GM12878 (cell line): Measurements from ENCODE around the gene KIAA1671. TPM values are rescaled to one million over a fixed set of nuclear protein-coding genes. Genes with fewer than 3 reads are reported as not detected.

Experiments used
- ATAC-seq: fragments of 200-7000 bp; cut with Tn5 transposase; 3 replicates; pipeline ENCODE4 v1.9.1; 2020; ENCODE audit warnings: mild to moderate bottlenecking, moderate library complexity
- BruUV-seq: library from RNA; stranded (reverse); fragments of 400-500 nt; replicated peaks from 2 replicates; lab custom pipeline; 2021; lab: Mats Ljungman, UMichigan
- CTCF ChIA-PET: fragments of 300-600 bp; sonication (Branson Sonifier 250); formaldehyde crosslinking; extraction: SDS; loops from one replicate; lab custom pipeline; 2021; ENCODE audit warnings: inconsistent platforms; lab: Yijun Ruan, JAX
- POLR2A ChIA-PET: fragments of 350-600 bp; formaldehyde crosslinking; extraction: SDS; loops from one replicate; lab custom pipeline; 2021; ENCODE audit warnings: inconsistent platforms; lab: Charles Lee
- RAD21 ChIA-PET: fragments of 300-600 bp; sonication (Branson Sonifier 250); formaldehyde crosslinking; loops from one replicate; lab custom pipeline; 2023; ENCODE audit warnings: antibody characterized with exemption; ENCODE audit not compliant: unreplicated experiment; lab: Charles Lee
- SMC1A ChIA-PET: fragments of 300-600 bp; sonication (Branson Sonifier 250); formaldehyde crosslinking; loops from one replicate; lab custom pipeline; 2023; ENCODE audit not compliant: unreplicated experiment, uncharacterized antibody; lab: Charles Lee
- DNase-seq: peaks from one replicate; pipeline ENCODE4 v3.0.0-alpha.2; 2011; ENCODE audit warnings: low read depth, low spot score
- FAIRE-seq: peaks from 3 replicates; lab custom pipeline; 2011; peaks lifted over from hg19 to GRCh38; lab: Jason Lieb, UNC
- H2AFZ ChIP-seq: 2 replicates; pipeline ENCODE4 v1.6.0; 2011; ENCODE audit warnings: low read depth, low read length, control low read depth; ENCODE audit not compliant: control insufficient read depth
- H3K27ac ChIP-seq: 2 replicates; pipeline ENCODE4 v1.5.1; 2011; ENCODE audit warnings: control low read depth; ENCODE audit not compliant: control insufficient read depth, insufficient read depth
- H3K27me3 ChIP-seq, 2 experiments: replicated peaks in 1 of 2; 2 replicates each; pipeline versions ENCODE4 v1.6.0 to v1.6.1; 2011; ENCODE audit warnings: low read length in 1 of 2; ENCODE audit not compliant: control insufficient read depth in 2 of 2, insufficient read depth in 2 of 2
- H3K36me3 ChIP-seq, 2 experiments: 2 replicates each; pipeline ENCODE4 v1.5.1; 2011; ENCODE audit warnings: low read length in 1 of 2; ENCODE audit not compliant: control insufficient read depth in 2 of 2, insufficient read depth in 2 of 2
- H3K4me1 ChIP-seq: 2 replicates; pipeline ENCODE4 v1.6.1; 2011; ENCODE audit warnings: mild to moderate bottlenecking, low read length, moderate library complexity, mixed read lengths; ENCODE audit not compliant: control insufficient read depth, insufficient read depth
- H3K4me2 ChIP-seq: 2 replicates; pipeline ENCODE4 v1.6.0; 2011; ENCODE audit warnings: control low read depth; ENCODE audit not compliant: control insufficient read depth, insufficient read depth
- H3K4me3 ChIP-seq: fragments of 200-600 bp; sonication (generic); 2 replicates; pipeline ENCODE4 v1.5.1; 2016
- H3K79me2 ChIP-seq: 2 replicates; pipeline ENCODE4 v1.6.0; 2011; ENCODE audit warnings: low read length; ENCODE audit not compliant: control insufficient read depth, insufficient read depth
- H3K9ac ChIP-seq: 2 replicates; pipeline ENCODE4 v1.8.0; 2011; ENCODE audit warnings: low read length, control low read depth, mixed read lengths; ENCODE audit not compliant: control insufficient read depth, insufficient read depth
- H3K9me3 ChIP-seq: replicated peaks from 3 replicates; pipeline ENCODE4 v1.5.1; 2011; ENCODE audit warnings: mild to moderate bottlenecking, low read length; ENCODE audit not compliant: control insufficient read depth, insufficient read depth
- H4K20me1 ChIP-seq: 2 replicates; pipeline ENCODE4 v1.6.0; 2011; ENCODE audit not compliant: control insufficient read depth, insufficient read depth
- ASH2L ChIP-seq: fragments of 300-600, 200-600 bp; sonication (generic); IDR thresholded peaks from 2 replicates; pipeline ENCODE4 v1.6.1; 2017; ENCODE audit warnings: low read depth, mild to moderate bottlenecking, borderline replicate concordance
- ATF7 ChIP-seq: fragments of 450-650 bp; IDR thresholded peaks from 2 replicates; pipeline ENCODE4 v1.6.1; 2016; ENCODE audit warnings: low read depth, mild to moderate bottlenecking
- CBX3 ChIP-seq: fragments of 200-600 bp; sonication (generic); IDR thresholded peaks from 2 replicates; pipeline ENCODE4 v1.6.1; 2016; ENCODE audit warnings: low read depth, borderline replicate concordance
- CHD4 ChIP-seq: fragments of 200-600 bp; sonication (generic); IDR thresholded peaks from 2 replicates; pipeline ENCODE4 v1.6.1; 2016; ENCODE audit warnings: mild to moderate bottlenecking
- IRF4 ChIP-seq: IDR thresholded peaks from 2 replicates; pipeline ENCODE4 v1.6.1; 2011; ENCODE audit warnings: low read depth, low read length
- LARP7 ChIP-seq: fragments of 450-650 bp; IDR thresholded peaks from 2 replicates; pipeline ENCODE4 v1.6.1; 2017; ENCODE audit warnings: mild to moderate bottlenecking
- MEF2B ChIP-seq: fragments of 450-650 bp; IDR thresholded peaks from 2 replicates; pipeline ENCODE4 v1.6.1; 2018; ENCODE audit warnings: mild to moderate bottlenecking, moderate library complexity; ENCODE audit not compliant: partially characterized antibody, poor library complexity, severe bottlenecking
- MYC ChIP-seq: IDR thresholded peaks from 2 replicates; pipeline ENCODE4 v1.6.1; 2011; ENCODE audit warnings: mild to moderate bottlenecking, low read length, moderate library complexity, inconsistent platforms; ENCODE audit not compliant: insufficient read depth, insufficient replicate concordance, insufficient read length, severe bottlenecking
- RB1 ChIP-seq: fragments of 450-650 bp; formaldehyde crosslinking; IDR thresholded peaks from 2 replicates; pipeline ENCODE4 v1.6.1; 2017; ENCODE audit warnings: mild to moderate bottlenecking, borderline replicate concordance
- SMAD5 ChIP-seq: IDR thresholded peaks from 2 replicates; pipeline ENCODE4 v1.6.1; 2016; ENCODE audit warnings: antibody characterized with exemption, low read depth
- SPI1 ChIP-seq: IDR thresholded peaks from 2 replicates; pipeline ENCODE4 v1.6.1; 2011; ENCODE audit warnings: low read depth, mild to moderate bottlenecking, low read length, moderate library complexity, borderline replicate concordance; ENCODE audit not compliant: insufficient read depth
- ZNF384 ChIP-seq: IDR thresholded peaks from 2 replicates; pipeline ENCODE4 v1.6.1; 2012; ENCODE audit warnings: low read depth, mild to moderate bottlenecking, low read length, improper control_type of control experiment, borderline replicate concordance
- WGBS: methylation state at CpG from one replicate; pipeline ENCODE4 v1.1.6; 2016; ENCODE audit warnings: low lambda C conversion rate; ENCODE audit not compliant: insufficient replicate concordance, insufficient coverage; ENCODE audit errors: missing lambda C conversion rate; 5-methylcytosine and 5-hydroxymethylcytosine counted together
- in situ Hi-C: fragments of 300-500 bp; cut with MboI; formaldehyde crosslinking; loops from 9 replicates; pipeline ENCODE4 v1.14.3; 2018; ENCODE audit warnings: mixed read lengths
- intact Hi-C: fragments of 100-400 bp; cut with micrococcal nuclease; formaldehyde crosslinking; loops from one replicate; pipeline ENCODE4 v1.14.2; 2022; ENCODE audit not compliant: unreplicated experiment
- polyA plus RNA-seq, 11 experiments: library from polyadenylated mRNA; depleted of rRNA in 4 of 11; unstranded in 6 of 11; stranded (reverse) in 5 of 11; fragments of >200 nt; fragmentation: Nextera tagmentation in 4 of 11; fragmentation: Illumina TruSeq in 1 of 11; extraction: Ambion mirVana in 4 of 11; extraction: Trizol in 1 of 11; gene quantifications; 1 replicate in 1 of 11; 2 replicates in 10 of 11; pipeline versions ENCODE4 v1.2.1 to v1.2.3, GENCODE V29; 2011 to 2016; ENCODE audit warnings: inconsistent platforms in 2 of 11, missing spikeins in 2 of 11, low read depth in 1 of 11
- total RNA-seq, 4 experiments: library from RNA; depleted of rRNA in 3 of 4; stranded (reverse); fragments of >200 nt in 3 of 4; fragmentation: Illumina TruSeq in 1 of 4; extraction: Trizol in 1 of 4; gene quantifications; 2 replicates each; pipeline versions ENCODE4 v1.2.1 to v1.2.3, GENCODE V29; 2013 to 2021
- TF ChIP-seq, protein P1 (sequence below): IDR thresholded peaks from 2 replicates; pipeline ENCODE4 v1.6.1; 2012; ENCODE audit warnings: mild to moderate bottlenecking, low read depth, low read length
- TF ChIP-seq, protein P2 (sequence below): fragments of 450-650 bp; IDR thresholded peaks from 2 replicates; pipeline ENCODE4 v1.6.1; 2014; ENCODE audit warnings: mild to moderate bottlenecking

Gene KIAA1671
- total and polyA plus RNA-seq, 10 of the 15 experiments (the other 5 are each of a cell fraction or from before 2014, with no cell fraction given): 0.05 to 2.7 (median 0.33) TPM

DNA sequence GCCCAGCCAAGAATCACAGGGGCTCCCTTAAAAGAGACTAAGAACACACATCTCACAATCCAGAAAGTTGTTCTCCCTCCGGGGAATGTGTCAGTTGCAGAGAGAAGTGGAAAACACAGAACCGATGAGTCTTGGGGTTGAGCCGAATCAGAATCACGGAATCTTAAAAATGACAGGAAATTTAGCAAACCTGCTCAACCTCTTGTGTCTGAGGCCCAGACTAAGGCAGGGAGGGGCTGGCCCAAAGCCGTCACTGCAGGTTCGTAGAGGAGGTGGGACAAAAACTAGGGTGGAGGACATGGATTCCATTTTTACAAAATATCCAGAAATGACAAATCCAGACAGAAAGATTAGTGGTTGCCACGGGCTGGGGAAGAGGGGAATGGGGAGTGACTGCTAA is 63.8 kb downstream of the KIAA1671 start (continued):
- TF ChIP-seq, protein P1, sequence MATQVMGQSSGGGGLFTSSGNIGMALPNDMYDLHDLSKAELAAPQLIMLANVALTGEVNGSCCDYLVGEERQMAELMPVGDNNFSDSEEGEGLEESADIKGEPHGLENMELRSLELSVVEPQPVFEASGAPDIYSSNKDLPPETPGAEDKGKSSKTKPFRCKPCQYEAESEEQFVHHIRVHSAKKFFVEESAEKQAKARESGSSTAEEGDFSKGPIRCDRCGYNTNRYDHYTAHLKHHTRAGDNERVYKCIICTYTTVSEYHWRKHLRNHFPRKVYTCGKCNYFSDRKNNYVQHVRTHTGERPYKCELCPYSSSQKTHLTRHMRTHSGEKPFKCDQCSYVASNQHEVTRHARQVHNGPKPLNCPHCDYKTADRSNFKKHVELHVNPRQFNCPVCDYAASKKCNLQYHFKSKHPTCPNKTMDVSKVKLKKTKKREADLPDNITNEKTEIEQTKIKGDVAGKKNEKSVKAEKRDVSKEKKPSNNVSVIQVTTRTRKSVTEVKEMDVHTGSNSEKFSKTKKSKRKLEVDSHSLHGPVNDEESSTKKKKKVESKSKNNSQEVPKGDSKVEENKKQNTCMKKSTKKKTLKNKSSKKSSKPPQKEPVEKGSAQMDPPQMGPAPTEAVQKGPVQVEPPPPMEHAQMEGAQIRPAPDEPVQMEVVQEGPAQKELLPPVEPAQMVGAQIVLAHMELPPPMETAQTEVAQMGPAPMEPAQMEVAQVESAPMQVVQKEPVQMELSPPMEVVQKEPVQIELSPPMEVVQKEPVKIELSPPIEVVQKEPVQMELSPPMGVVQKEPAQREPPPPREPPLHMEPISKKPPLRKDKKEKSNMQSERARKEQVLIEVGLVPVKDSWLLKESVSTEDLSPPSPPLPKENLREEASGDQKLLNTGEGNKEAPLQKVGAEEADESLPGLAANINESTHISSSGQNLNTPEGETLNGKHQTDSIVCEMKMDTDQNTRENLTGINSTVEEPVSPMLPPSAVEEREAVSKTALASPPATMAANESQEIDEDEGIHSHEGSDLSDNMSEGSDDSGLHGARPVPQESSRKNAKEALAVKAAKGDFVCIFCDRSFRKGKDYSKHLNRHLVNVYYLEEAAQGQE: no peak
- TF ChIP-seq ZNF384: no peak
- TF ChIP-seq MYC: no peak
- TF ChIP-seq IRF4: no peak
- no peak for TF ChIP-seq LARP7
- TF ChIP-seq SMAD5: no peak
- TF ChIP-seq CHD4: no peak

DNA sequence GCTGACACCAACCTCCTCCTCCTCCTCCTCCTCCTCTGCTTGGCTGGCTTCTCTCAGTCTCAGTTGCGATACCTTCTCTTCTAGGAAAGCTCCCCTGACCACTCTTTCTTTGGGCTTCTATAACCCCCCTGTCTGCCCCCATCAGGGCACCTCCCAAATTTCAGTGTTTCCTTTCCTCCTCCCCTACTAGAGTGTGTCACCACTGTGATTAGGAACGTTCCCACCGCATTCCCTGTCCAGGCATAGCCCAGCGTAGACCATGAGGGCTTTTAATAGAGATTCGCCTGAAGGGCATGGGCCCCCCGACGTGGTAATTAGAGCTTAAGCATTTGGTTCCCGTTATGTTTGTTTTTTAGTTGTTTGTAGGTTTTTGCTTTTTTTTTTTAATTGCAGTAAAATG is 65.5 kb downstream of the KIAA1671 start:
- H3K36me3 ChIP-seq: no peaks in the 10 kb centered on the region
- H3K27me3 ChIP-seq: peaks cover 0 to 3% of the 10 kb centered on the region in 2 experiments; a peak in 2 of 4 replicates
- 16% methylated on average over 8 of the region's 8 CpGs for WGBS
- intact Hi-C loops: no loop called here
- in situ Hi-C loops: no loop called here
- H3K27ac ChIP-seq: no peak overlapping the region
- H3K4me1 ChIP-seq: no peaks in the 10 kb centered on the region
- H3K4me2 ChIP-seq: no peak overlapping the region
- DNase-seq (no peak), FAIRE-seq (no peak), ATAC-seq (no peak)
- no peaks in the 10 kb centered on the region for H3K9me3 ChIP-seq
- H3K4me3 ChIP-seq: no peak overlapping the region
- RAD21 ChIA-PET: no interaction called here
- no TSS peak for BruUV-seq
- no peaks in the 10 kb centered on the region for H3K79me2 ChIP-seq
- H3K9ac ChIP-seq: no peak overlapping the region
- POLR2A ChIA-PET: no interaction called here
- no peak overlapping the region for H2AFZ ChIP-seq
- CTCF ChIA-PET: no interaction called here
- H4K20me1 ChIP-seq: no peaks in the 10 kb centered on the region
- SMC1A ChIA-PET: interaction anchor here (0.6 kb wide), 1 partner anchor 236 kb away, joined by 3 read pairs; no protein-coding TSS in a partner anchor
- TF ChIP-seq CBX3 (no peak), MYC (no peak), ATF7 (no peak), ASH2L (no peak), SPI1 (no peak), MEF2B (no peak), RB1 (no peak)
- TF ChIP-seq, protein P2, sequence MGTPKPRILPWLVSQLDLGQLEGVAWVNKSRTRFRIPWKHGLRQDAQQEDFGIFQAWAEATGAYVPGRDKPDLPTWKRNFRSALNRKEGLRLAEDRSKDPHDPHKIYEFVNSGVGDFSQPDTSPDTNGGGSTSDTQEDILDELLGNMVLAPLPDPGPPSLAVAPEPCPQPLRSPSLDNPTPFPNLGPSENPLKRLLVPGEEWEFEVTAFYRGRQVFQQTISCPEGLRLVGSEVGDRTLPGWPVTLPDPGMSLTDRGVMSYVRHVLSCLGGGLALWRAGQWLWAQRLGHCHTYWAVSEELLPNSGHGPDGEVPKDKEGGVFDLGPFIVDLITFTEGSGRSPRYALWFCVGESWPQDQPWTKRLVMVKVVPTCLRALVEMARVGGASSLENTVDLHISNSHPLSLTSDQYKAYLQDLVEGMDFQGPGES: no peak
- TF ChIP-seq, protein P1: no peak
